Measurements from ENCODE around the gene PAX3. TPM values are rescaled to one million over a fixed set of nuclear protein-coding genes. Genes with fewer than 3 reads are reported as not detected.

The PAX3 gene
- total and polyA plus RNA-seq, 2 of the 13 experiments (the other 11 are each of a cell fraction or from before 2014, with no cell fraction given) = 0.07 TPM; not detected in 1

DNA sequence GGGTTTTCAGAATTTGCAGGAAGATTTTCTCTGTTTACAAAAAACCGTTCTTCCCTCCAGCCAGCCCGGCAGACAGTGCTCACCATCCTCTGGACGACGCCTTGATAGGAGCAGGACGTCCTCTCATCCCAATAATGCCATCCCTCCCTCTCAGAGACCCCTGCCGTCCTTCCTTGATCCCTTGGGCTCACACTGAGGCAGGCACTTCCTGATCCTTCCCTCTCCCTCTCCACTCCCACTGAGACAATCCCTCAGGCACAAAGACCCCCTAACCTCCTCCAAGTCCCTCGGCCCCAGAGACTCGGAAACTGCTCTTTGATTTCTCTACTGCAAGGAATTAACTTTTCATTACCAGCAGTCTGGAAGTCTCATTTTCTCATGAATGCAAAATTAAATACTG is 42.5 kb downstream of the PAX3 start (continued):
- TF ChIP-seq, protein P1, sequence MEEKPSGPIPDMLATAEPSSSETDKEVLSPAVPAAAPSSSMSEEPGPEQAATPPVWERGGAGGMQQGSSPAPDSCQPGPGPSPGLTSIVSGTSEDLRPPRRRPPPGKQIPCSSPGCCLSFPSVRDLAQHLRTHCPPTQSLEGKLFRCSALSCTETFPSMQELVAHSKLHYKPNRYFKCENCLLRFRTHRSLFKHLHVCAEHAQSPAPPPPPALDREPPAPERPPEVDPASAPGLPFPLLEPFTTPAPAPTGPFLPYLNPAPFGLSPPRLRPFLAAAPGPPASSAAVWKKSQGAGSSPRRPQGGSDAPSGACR (CRISPR knock-in tag; IDR thresholded peaks at IDR 0.05) = no peak
- no peak for TF ChIP-seq ETV5 (CRISPR knock-in tag; IDR thresholded peaks at IDR 0.05; ENCODE audit: borderline replicate concordance)

DNA sequence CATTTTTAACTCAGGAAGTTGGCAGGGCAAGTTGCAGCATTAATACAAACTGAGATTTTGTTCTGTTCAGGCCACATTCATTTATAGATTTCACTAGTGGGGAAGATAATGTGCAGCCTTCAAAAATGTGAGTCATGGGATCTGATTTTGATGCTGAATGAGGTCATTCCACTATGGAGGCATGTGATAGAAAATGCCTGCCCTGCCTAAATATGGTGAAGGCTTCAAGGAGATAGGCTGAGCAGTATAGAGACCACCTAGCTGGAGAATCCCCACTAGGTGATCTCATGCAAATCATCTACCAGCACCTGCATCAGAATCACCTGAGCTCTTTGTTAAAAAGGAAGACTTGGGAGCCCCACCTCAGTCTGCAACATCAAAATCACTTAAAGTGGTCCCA is 43.7 kb downstream of the PAX3 start:
- Histone ChIP-seq H3K9me3 (ENCODE audit: low read length) (no peaks in the 10 kb centered on the region), H4K20me1 (ENCODE audit: insufficient read depth, low read length) (no peaks in the 10 kb centered on the region), H3K79me2 (ENCODE audit: insufficient read depth, low read length) (no peaks in the 10 kb centered on the region), H3K27me3 (ENCODE audit: control insufficient read depth in 1 of 2, insufficient read depth in 2 of 2, low read length in 2 of 2) (peaks cover 0 to 8% of the 10 kb centered on the region in 2 experiments; a peak in 4 of 5 replicates), H3K36me3 (replicated peaks in 1 of 2; ENCODE audit: control insufficient read depth in 1 of 2, insufficient read depth in 2 of 2, low read length in 2 of 2) (no peaks in the 10 kb centered on the region), H3K27ac (ENCODE audit: extremely low read length, insufficient read depth, low read length) (no peak overlapping the region), H3K4me1 (ENCODE audit: insufficient read depth, low read length) (no peaks in the 10 kb centered on the region), H2AFZ (ENCODE audit: low read length) (no peak overlapping the region), H3K4me3 (replicated peaks in 1 of 3; ENCODE audit: insufficient read depth in 1 of 3, low read depth in 2 of 3, low read length in 3 of 3) (no peak overlapping the region), H3K9ac (ENCODE audit: insufficient read depth, low read depth, low read length) (no peak overlapping the region), H3K4me2 (ENCODE audit: low read depth, low read length) (no peak overlapping the region)
- TF ChIP-seq HHEX (CRISPR knock-in tag; IDR thresholded peaks at IDR 0.05) (no peak), ATF7 (IDR thresholded peaks at IDR 0.05) (0 out of 2 replicates have a peak, but pooled peaks have one; percentile 13), ATF7 (CRISPR knock-in tag; IDR thresholded peaks at IDR 0.05) (no peak)
- ChIA-PET POLR2A (no interaction called here), CTCF (ENCODE audit: low intra/inter-chr PET ratio, low total read pairs) (no interaction called here)
- intact Hi-C loops (cut with micrococcal nuclease; ENCODE audit: unreplicated experiment) (no loop called here), in situ Hi-C loops (cut with HindIII; ENCODE audit: extremely low pct_ligation_motif_present, low pct_unique_long_range_greater_than_20kb) (no loop called here)
- DNase-seq (ENCODE audit: low spot score) (no peak), FAIRE-seq (no peak), ATAC-seq (no peak)
- no TSS peak for BruUV-seq (replicated peaks)

DNA sequence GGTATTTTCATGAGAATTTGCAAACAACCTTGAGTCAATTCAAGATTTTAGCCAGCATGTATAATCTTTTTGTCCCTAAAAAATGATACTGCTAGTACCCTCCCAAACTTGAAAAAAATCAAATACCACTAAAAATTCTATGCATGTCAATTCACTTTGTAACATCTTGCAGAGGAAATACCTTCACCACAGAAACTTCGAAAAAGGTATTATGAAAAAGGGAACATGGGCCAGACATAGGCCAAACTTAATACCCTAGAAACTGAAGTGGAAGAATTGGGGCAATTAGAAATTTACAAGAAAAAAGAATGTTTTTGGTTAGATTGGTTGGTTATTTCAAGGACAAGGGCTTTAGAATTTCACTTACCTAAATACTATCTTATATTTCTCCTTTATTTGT is 48.5 kb downstream of the PAX3 start:
- no peak for DNase-seq (ENCODE audit: low spot score)
- Histone ChIP-seq H3K9ac (ENCODE audit: insufficient read depth, low read depth, low read length) (no peak overlapping the region), H3K27me3 (ENCODE audit: control insufficient read depth in 1 of 2, insufficient read depth in 2 of 2, low read length in 2 of 2) (no peaks in the 10 kb centered on the region; a peak in 1 of 5 replicates), H2AFZ (ENCODE audit: low read length) (no peak overlapping the region), H3K27ac (ENCODE audit: extremely low read length, insufficient read depth, low read length) (no peak overlapping the region), H3K4me1 (ENCODE audit: insufficient read depth, low read length) (no peaks in the 10 kb centered on the region), H3K4me3 (replicated peaks in 1 of 3; ENCODE audit: insufficient read depth in 1 of 3, low read depth in 2 of 3, low read length in 3 of 3) (no peak overlapping the region), H3K79me2 (ENCODE audit: insufficient read depth, low read length) (no peaks in the 10 kb centered on the region), H3K9me3 (ENCODE audit: low read length) (no peaks in the 10 kb centered on the region), H3K4me2 (ENCODE audit: low read depth, low read length) (no peak overlapping the region), H3K36me3 (replicated peaks in 1 of 2; ENCODE audit: control insufficient read depth in 1 of 2, insufficient read depth in 2 of 2, low read length in 2 of 2) (no peaks in the 10 kb centered on the region), H4K20me1 (ENCODE audit: insufficient read depth, low read length) (no peaks in the 10 kb centered on the region)
- no TSS peak for BruUV-seq (replicated peaks)
- WGBS (ENCODE audit: low lambda C conversion rate) = 0% methylated on average over 1 of the region's 1 CpG
- in situ Hi-C loops (cut with HindIII; ENCODE audit: extremely low pct_ligation_motif_present, low pct_unique_long_range_greater_than_20kb) = no loop called here
- no peak for FAIRE-seq
- no peak for ATAC-seq
- ChIA-PET CTCF (ENCODE audit: low intra/inter-chr PET ratio, low total read pairs) (no interaction called here), POLR2A (no interaction called here)
- intact Hi-C loops (cut with micrococcal nuclease; ENCODE audit: unreplicated experiment) = no loop called here
- TF ChIP-seq, protein P2, sequence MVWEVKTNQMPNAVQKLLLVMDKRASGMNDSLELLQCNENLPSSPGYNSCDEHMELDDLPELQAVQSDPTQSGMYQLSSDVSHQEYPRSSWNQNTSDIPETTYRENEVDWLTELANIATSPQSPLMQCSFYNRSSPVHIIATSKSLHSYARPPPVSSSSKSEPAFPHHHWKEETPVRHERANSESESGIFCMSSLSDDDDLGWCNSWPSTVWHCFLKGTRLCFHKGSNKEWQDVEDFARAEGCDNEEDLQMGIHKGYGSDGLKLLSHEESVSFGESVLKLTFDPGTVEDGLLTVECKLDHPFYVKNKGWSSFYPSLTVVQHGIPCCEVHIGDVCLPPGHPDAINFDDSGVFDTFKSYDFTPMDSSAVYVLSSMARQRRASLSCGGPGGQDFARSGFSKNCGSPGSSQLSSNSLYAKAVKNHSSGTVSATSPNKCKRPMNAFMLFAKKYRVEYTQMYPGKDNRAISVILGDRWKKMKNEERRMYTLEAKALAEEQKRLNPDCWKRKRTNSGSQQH (CRISPR knock-in tag; IDR thresholded peaks at IDR 0.05; ENCODE audit: low read depth) = no peak
- no peak for TF ChIP-seq HMG20A (CRISPR knock-in tag; IDR thresholded peaks at IDR 0.05; ENCODE audit: borderline replicate concordance)
- TF ChIP-seq MYNN (CRISPR knock-in tag; IDR thresholded peaks at IDR 0.05; ENCODE audit: low read depth) = no peak
- no peak for TF ChIP-seq HOXA5 (CRISPR knock-in tag; IDR thresholded peaks at IDR 0.05)
- TF ChIP-seq, protein P3, sequence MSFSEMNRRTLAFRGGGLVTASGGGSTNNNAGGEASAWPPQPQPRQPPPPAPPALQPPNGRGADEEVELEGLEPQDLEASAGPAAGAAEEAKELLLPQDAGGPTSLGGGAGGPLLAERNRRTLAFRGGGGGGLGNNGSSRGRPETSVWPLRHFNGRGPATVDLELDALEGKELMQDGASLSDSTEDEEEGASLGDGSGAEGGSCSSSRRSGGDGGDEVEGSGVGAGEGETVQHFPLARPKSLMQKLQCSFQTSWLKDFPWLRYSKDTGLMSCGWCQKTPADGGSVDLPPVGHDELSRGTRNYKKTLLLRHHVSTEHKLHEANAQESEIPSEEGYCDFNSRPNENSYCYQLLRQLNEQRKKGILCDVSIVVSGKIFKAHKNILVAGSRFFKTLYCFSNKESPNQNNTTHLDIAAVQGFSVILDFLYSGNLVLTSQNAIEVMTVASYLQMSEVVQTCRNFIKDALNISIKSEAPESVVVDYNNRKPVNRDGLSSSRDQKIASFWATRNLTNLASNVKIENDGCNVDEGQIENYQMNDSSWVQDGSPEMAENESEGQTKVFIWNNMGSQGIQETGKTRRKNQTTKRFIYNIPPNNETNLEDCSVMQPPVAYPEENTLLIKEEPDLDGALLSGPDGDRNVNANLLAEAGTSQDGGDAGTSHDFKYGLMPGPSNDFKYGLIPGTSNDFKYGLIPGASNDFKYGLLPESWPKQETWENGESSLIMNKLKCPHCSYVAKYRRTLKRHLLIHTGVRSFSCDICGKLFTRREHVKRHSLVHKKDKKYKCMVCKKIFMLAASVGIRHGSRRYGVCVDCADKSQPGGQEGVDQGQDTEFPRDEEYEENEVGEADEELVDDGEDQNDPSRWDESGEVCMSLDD (CRISPR knock-in tag; IDR thresholded peaks at IDR 0.05; ENCODE audit: borderline replicate concordance) = no peak
- TF ChIP-seq ZNF253 (CRISPR knock-in tag; IDR thresholded peaks at IDR 0.05; ENCODE audit: borderline replicate concordance) = no peak
